ENCODE measurements around the gene DNPEP. TPM values are rescaled to one million over a fixed set of nuclear protein-coding genes. Genes with fewer than 3 reads are reported as not detected.
"Not testable (repeated sequence)": the region's sequence is repeated elsewhere in the genome, so short reads cannot be mapped to it uniquely, and the experiment has no call there.

The DNPEP gene
- total RNA-seq, 1 donor from 2014 or later = 61.4 TPM

DNA sequence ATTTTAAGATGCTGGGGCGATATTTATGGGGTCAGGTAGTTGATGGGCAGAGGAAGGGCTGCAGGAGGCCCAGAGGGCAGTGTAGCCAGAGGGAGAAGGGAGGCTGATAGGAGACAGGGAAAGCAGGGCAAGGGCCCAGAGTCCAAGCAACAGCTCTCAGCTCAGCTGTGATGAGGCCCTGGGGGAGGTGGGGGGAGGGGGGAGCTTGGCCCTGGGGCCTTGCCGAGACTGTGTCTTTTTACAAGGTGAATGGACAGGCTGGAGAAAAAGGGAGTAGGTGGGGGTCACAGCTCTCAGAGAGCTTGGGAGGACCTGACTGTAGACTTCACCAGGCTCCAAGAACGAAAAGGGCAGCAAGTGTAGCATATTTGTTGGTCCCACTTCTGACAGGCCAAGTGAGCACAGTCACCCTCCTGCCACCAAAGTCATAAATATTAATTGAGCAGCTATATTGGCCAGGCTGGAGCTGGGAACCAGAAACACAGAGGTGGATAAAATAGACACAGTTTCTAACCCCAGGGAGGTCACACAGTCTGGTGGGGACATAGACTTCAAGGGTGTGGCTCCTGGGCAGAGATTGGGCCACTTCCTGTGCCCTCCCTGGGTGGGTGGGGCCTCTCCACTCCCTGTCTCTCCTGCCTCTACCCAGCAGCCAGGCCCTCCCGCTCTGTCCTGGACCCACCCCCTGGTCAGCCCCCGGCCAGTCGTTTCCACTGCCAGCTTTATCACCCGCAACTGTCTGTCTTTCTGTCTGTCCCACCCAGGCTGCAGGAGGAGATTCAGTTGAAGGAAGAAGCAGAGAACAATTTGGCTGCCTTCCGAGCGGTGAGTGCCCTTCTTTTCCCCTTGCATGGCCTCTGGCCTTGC is 31.9 kb upstream of the DNPEP start:
- peak; percentile 81 for DNase-seq (ENCODE audit: low read depth)

DNA sequence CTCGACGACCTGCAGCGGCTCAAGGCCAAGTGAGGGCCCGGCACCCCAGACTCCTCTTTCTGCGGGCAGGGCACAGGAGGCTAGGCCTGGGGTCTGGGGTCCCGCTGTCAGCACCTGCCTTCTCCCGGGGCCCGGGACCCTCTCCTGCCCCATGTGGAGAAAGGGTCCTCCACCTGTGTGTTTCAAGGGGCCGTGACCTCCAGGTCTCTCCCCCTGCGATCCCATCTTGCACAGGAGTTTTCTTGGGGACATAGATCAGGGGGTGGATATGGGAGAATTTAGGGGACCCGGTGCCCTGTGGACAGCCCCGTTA is 31.3 kb upstream of the DNPEP start:
- DNase-seq (ENCODE audit: low read depth) = no peak

DNA sequence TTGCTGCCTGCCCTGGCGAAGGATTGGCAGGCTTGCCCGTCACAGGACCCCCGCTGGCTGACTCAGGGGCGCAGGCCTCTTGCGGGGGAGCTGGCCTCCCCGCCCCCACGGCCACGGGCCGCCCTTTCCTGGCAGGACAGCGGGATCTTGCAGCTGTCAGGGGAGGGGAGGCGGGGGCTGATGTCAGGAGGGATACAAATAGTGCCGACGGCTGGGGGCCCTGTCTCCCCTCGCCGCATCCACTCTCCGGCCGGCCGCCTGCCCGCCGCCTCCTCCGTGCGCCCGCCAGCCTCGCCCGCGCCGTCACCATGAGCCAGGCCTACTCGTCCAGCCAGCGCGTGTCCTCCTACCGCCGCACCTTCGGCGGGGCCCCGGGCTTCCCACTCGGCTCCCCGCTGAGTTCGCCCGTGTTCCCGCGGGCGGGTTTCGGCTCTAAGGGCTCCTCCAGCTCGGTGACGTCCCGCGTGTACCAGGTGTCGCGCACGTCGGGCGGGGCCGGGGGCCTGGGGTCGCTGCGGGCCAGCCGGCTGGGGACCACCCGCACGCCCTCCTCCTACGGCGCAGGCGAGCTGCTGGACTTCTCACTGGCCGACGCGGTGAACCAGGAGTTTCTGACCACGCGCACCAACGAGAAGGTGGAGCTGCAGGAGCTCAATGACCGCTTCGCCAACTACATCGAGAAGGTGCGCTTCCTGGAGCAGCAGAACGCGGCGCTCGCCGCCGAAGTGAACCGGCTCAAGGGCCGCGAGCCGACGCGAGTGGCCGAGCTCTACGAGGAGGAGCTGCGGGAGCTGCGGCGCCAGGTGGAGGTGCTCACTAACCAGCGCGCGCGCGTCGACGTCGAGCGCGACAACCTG is 30.7 kb upstream of the DNPEP start, which contains the start of gene DES:
TSS of gene DES (plus strand) at position 223 of the 857 bp plus-strand sequence. CDS start at position 309, 86 bp downstream.
- peak; percentile 94 for DNase-seq (ENCODE audit: low read depth)

DNA sequence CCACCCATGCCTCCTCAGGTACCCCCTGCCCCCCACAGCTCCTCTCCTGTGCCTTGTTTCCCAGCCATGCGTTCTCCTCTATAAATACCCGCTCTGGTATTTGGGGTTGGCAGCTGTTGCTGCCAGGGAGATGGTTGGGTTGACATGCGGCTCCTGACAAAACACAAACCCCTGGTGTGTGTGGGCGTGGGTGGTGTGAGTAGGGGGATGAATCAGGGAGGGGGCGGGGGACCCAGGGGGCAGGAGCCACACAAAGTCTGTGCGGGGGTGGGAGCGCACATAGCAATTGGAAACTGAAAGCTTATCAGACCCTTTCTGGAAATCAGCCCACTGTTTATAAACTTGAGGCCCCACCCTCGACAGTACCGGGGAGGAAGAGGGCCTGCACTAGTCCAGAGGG is 29.7 kb upstream of the DNPEP start:
- DNase-seq (ENCODE audit: low read depth) = peak; percentile 97

DNA sequence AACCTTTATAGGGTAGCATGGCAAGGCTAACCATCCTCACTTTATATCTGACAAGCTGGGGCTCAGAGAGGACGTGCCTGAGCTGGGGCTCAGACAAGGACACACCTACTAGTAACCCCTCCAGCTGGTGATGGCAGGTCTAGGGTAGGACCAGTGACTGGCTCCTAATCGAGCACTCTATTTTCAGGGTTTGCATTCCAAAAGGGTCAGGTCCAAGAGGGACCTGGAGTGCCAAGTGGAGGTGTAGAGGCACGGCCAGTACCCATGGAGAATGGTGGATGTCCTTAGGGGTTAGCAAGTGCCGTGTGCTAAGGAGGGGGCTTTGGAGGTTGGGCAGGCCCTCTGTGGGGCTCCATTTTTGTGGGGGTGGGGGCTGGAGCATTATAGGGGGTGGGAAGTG is 29.2 kb upstream of the DNPEP start:
- DNase-seq (ENCODE audit: low read depth) = peak; percentile 22

DNA sequence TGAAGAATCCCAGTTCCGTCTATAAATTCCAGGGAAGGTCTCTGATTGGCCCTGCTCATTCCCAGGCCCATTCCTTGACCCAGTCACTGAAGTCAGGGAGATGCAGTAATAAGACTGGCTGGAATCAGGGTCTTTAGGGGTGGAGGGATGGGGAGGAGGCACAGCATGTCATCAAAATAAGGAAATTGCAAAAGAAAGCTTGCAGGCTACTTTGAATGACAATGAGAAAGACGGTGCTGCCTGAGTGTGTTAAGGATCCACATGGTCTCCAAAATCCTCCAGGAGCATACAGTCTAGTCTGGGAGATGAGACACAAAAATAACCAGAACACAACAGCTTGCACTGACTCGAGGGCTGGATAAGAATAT is 28.5 kb upstream of the DNPEP start:
- DNase-seq (ENCODE audit: low read depth) = peak; percentile 49

DNA sequence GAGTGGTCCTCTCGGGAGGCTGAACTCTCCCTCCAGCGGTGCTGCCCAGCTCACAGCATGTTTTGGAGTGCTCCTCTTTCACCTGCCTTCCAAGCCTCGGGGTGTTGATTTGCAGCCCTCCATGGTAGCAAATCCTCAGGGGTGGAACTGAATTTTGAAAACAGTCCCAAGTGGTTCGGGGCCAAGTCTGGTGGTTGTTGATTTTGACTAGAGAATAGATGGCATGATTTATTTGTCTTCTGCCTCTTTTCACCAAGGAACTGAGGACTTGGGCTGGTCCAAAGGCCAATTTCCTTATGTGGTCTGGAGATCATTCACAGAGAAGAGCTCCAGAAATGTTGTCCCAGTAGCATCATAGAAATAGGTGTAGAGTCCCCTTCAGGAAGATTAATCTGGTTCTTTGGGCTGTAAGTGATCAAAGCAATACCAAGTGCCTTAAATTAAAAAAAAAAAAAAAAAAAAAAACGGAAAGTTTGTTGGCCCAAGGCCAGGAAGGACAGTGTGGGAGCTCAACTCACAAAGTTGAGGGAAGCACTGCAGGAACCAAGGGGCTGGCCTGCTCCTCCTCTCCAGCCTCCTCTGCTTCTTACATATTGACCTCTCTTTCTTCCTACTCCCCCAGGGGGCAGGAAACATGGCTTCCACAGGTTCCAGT is 28.0 kb upstream of the DNPEP start:
- no peak for DNase-seq (ENCODE audit: low read depth)

DNA sequence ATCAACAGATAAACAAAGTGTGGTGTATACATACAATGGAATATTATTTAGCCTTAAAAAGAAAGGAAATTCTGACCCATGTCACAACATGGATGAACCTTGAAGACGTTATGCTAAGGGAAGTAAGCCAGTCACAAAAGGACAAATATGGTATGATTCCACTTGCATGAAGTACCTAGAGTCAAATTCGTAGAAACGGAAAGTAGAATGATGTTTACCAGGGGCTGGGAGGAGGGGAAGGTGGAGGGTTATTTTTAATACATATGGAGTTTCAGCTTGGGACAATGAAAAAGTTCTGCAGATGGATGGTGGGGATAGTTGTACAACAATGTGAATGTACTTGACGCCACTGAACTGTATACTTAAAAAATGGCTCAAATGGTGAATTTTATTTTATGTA is 27.1 kb upstream of the DNPEP start:
- no peak for DNase-seq (ENCODE audit: low read depth)

DNA sequence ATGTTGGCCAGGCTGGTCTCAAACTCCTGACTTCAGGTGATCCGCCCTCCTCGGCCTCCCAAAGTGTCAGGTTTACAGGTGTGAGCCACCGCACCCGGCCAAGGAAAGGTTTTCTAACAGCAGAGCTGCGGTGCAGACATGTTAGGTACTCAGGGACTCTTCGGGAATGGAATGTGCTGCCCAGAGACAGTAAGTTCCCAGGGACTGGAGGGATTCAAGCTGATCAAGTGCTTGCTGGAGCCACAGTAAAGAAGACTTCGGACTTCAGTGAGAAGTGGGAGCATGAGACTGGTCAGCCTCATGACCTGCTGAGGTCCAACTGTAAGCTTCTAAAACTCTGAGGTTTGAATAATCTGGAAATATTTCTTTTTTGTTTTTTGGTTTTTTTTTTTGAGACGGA is 22.7 kb upstream of the DNPEP start:
- no peak for DNase-seq (ENCODE audit: low read depth)

DNA sequence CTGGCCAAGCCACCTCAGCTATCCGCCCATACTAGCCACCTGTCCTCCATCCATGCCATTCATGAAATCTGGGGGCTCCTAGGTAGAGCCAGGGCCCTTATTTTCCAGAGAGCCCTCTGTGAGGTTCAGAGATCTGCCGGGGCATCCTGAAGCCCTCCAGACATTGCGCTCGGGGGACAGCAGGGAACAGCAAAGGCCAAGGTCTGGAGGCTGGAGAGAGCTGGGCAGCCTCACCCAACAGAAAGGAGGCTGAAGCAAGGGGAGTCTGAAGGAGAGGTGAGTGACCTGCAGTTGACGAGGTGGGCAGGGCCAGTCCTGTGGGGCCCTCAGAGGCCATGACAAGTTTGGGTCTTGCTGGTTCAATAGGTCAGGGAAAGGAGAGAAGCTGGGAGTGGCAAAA is 21.9 kb upstream of the DNPEP start:
- DNase-seq (ENCODE audit: low read depth) = no peak

DNA sequence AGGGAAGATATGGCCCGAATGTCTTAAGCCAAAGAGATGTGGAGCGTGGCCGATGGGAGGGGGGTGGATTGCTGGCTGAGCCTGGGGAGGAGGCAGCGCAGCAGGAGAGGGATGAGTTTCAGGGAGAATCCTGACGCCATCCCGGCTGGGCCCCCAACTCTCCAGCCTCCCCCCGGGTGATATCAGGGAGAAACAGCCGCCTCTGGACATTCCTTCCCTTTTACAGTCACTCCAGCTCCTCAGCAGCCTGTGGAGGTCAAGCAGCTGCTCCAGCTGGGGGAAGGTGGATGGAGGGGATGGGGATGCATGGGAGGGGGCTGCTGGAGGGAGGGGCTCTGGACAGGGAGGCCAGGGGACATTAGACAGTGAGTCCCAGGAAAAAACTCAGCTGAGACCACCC is 20.9 kb upstream of the DNPEP start:
- no peak for DNase-seq (ENCODE audit: low read depth)

DNA sequence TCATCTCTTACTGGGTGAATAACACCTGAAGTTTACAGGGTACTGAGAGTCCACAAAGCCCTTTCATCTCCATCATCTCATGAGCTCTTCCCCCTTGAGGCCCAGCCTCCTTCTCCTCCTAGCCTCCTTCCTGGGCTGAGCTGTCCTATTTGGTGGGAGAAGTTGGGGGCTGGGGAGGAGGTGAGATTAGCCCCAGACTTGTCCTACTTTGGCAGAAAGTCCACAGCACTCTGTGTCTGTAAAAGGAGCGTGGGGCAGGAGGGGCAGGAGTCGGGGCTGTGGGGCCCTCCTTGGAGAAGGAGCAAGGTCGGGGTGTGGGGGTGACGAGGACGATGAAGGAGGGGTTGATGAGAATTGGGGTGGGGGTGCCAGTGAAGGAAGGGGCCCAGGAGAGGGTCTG is 20.5 kb upstream of the DNPEP start:
- DNase-seq (ENCODE audit: low read depth) = no peak

DNA sequence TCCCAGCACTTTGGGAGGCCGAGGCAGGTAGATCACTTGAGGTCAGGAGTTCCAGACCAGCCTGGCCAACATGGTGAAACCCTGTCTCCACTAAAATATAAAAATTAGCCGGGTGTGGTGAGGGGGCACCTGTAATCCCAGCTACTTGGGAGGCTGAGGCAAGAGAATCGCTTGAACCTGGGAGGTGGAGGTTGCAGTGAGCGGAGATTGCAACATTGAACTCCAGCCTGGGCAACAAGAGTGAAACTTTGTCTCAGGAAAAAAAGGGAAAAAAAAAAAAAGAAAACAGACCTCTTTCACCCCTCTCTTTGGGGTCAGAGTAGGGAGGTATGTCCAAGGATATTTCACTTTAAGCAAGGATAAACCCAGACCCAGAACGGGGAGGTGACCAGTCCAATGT is 19.6 kb upstream of the DNPEP start:
- DNase-seq (ENCODE audit: low read depth) = not testable (repeated sequence)

DNA sequence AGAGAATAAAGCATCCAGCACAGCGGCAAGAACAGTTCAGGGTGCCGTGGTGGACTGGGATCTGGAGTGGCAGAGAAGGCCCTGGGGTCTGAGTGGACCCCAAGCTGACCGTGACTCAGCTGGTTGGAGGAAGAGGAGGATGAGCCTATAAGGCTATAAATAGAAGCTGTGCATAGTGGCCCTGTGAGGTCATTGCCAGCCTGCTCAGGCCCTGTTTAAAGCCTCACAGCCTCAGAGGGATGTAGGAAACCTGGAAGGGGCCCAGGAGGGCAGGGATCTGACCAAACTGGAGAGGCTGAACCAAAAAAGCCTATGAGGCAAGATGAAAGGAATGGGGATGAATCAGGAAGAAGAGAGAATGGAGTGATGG is 19.1 kb upstream of the DNPEP start:
- peak; percentile 98 for DNase-seq (ENCODE audit: low read depth)

DNA sequence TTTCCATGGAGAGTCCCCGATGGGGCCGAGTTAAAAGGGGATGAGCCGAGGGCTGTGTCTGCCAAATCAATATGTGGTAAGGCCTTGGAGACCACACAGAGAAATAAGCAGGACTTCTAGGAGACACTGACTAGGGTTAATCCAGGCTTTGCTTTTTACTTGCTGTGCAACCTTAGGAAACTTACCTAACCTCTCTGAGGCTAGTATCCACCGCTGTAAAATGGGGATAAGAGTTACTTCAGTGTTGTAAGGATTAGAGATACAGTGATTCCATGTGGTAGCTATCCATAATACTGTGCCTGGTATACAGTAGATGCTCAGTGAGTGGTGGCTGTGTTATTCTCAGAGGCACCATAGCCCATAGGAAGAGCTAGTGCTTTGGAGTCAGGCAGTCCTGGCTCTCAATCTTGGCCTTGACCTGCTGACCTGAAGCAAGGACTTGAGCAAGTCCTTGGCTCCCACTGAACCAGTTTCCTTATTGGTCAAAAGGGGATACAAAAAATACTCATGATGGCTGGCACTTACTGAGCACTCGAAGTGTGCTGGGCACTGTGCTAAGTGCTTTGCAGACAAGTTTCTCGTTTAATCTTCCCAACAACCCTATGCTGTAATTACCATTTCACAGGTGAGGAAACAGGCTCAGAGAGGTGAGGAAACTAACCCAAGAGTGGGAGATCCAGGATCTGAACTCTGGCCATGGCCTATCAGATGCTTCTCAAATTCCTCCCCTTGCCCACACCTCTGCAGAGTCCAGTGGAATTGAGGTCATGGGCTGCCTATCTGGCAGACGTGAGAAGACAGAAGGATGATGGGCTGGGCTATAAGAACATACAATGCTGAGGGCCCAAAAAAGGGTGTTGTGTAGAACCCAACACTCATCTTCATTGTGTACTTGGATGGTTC is 18.5 kb upstream of the DNPEP start:
- no peak for DNase-seq (ENCODE audit: low read depth)

DNA sequence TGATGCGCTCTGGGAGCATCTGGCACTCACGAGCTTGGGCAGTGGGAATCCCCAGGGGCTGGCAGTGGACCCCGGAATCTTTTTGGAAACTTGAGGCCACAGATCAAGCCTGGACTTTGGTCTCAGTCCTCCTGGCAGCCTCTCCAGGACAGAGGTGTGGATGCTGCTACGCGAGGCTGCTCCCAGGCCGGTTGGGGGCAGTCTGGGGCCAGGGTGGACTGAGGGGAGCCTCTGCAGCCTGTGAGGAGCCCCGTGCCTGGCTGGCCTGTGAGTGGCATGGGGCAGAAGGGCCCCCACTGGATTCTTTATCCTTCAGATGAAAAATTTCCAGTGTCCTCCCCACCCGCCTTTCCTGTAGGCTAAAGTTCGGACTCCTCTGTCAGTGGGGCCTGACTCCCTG is 17.7 kb upstream of the DNPEP start:
- DNase-seq (ENCODE audit: low read depth) = peak; percentile 86

DNA sequence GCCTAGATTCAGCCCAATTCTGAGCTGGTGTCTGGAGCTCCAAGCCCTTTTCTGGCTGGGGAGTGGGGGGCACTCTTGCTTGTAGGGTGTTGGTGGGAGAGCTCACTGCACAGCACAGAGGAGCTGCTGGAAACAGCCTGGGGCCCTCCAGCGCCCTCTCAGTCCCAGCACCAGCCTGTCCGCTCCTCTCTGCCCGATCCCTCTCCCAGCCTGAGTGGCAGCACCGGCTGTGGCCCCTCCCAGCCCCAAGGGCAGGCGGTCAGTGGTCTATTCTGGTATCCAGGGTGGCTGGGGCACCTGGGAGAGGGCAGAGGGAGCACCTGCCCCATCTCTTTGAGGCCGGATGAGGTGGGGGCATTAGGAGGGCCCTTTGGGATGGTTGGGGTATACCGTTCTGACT is 17.2 kb upstream of the DNPEP start:
- DNase-seq (ENCODE audit: low read depth) = peak; percentile 97

DNA sequence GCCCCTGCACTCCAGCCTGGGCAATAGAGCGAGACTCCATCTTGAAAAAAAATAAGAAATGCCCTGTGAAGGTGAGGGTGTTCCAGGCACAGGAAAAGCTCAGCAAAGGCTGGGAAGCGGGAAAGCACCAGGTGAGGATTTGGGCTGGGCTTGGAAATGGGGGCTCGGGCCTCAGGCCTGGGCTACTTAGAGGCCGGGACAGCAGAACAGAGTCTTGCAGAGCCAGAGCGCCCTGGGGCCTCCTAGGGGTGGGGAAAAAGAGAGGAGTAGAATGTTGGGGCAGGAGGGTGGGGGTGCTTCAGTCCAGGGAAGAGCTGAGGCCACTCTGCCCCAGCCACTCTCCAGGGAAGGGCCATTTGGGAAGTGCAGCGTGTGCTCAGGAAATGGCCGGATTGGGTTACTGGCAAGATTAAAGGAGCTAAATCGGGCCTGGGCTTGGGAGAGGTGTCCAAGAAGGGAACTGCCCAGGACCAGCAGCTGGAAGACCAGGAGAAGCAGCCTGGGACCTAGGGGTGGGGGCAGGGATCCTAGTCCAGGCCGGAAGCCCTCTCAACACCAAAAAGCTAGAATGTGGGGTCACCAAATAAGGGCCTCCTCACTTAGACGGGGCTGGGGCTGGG is 16.7 kb upstream of the DNPEP start:
- DNase-seq (ENCODE audit: low read depth) = peak; percentile 97

DNA sequence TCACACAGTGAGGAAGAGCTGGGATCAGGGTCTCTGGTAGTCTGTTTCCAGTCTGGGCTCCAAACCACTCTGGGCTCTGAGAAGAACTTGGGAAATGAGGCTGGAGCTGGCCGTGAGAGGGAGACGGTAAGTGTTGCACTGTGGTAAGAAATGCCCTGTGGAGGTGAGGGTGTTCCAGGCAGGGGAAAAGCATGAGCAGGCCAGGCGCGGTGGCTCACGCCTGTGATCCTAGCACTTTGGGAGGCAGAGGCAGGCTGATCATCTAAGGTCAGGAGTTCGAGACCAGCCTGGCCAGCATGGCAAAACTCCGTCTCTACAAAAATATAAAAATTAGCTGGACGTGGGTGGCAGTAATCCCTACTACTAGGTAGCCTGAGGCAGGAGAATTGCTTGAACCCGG is 16.1 kb upstream of the DNPEP start:
- DNase-seq (ENCODE audit: low read depth) = no peak

DNA sequence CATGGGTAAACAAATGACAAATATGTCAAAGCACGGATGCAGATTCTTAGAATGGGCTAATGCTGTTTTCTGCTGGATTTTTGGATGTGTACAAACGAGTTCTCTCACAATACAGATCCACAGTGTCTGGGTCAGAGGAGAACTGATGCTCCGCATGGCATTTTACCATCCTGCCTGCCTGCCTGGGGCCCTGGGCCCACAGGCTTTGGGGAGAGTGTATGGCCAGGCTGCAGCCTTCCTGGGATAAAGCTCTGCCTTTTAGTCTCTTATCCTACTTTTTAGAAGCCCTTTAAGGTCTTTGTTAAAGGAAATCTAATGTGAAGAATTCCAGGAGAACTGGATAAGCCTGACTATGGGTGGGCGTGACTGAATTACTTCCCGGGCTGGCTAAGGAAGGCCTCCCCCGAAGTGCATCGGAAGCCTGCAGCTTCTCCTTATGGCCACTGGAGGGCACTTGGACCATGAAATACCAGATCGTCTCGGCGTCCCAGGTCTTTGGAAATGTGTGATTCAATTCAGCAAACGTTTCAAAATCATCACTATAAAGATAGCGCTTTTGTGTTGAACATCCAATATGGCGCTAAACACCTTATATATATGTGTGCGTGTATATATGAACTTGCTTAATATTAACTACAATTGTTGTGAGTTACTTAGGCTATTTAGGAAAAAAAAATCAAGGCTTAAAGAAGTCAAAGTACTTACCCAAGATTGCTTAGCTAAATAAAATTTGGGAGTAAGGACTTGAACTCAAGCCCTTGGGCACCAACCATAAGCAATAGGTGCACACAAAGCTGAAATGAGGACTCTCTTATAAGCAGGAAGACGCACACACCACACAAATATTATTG is 15.2 kb upstream of the DNPEP start:
- DNase-seq (ENCODE audit: low read depth) = peak; percentile 83

Measured in myocyte (in vitro differentiated cells).